ENCODE measurements around the gene GTF3C1. TPM values are rescaled to one million over a fixed set of nuclear protein-coding genes. Genes with fewer than 3 reads are reported as not detected.
"Not testable (repeated sequence)": the region's sequence is repeated elsewhere in the genome, so short reads cannot be mapped to it uniquely, and the experiment has no call there.

Gene GTF3C1
- total and polyA plus RNA-seq, 8 donors, result 61.5 to 111 (median 97.7) TPM

GRCh38 chr16:27460663-27461482 is 88.8 kb downstream of the GTF3C1 start:
- H3K4me1 ChIP-seq, result peaks cover 0 to 18% of the 10 kb centered on the region in 2 donors
- peak overlapping the region in 1 of 2 donors; percentile 13 for H3K27ac ChIP-seq
- no peaks in the 10 kb centered on the region for H3K9me3 ChIP-seq
- TF ChIP-seq, protein P1, sequence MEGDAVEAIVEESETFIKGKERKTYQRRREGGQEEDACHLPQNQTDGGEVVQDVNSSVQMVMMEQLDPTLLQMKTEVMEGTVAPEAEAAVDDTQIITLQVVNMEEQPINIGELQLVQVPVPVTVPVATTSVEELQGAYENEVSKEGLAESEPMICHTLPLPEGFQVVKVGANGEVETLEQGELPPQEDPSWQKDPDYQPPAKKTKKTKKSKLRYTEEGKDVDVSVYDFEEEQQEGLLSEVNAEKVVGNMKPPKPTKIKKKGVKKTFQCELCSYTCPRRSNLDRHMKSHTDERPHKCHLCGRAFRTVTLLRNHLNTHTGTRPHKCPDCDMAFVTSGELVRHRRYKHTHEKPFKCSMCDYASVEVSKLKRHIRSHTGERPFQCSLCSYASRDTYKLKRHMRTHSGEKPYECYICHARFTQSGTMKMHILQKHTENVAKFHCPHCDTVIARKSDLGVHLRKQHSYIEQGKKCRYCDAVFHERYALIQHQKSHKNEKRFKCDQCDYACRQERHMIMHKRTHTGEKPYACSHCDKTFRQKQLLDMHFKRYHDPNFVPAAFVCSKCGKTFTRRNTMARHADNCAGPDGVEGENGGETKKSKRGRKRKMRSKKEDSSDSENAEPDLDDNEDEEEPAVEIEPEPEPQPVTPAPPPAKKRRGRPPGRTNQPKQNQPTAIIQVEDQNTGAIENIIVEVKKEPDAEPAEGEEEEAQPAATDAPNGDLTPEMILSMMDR (IDR thresholded peaks at IDR 0.05), result no peak
- no peak for DNase-seq
- H3K27me3 ChIP-seq, result no peaks in the 10 kb centered on the region
- H3K4me3 ChIP-seq, result no peak overlapping the region
- intact Hi-C loops (cut with DNase I), result no loop called here
- peaks cover 0 to 67% of the 10 kb centered on the region in 2 donors for H3K36me3 ChIP-seq
- no peak for ATAC-seq

- intact Hi-C loops (cut with DNase I), result no loop called here
- ATAC-seq (no peak), DNase-seq (no peak)
- H3K27me3 ChIP-seq, result no peaks in the 10 kb centered on the region
- H3K9me3 ChIP-seq, result no peaks in the 10 kb centered on the region
- H3K4me1 ChIP-seq, result peaks cover 0 to 24% of the 10 kb centered on the region in 2 donors
- no peak overlapping the region for H3K27ac ChIP-seq
- no peak overlapping the region for H3K4me3 ChIP-seq
- TF ChIP-seq, protein P1 (IDR thresholded peaks at IDR 0.05), result no peak
- peaks cover 0 to 61% of the 10 kb centered on the region in 2 donors for H3K36me3 ChIP-seq
These were observed 89.5 kb downstream of the GTF3C1 start for GRCh38 chr16:27460213-27460612.

GRCh38 chr16:27458987-27459688 is 90.6 kb downstream of the GTF3C1 start:
- H3K4me1 ChIP-seq, result peaks cover 0 to 24% of the 10 kb centered on the region in 2 donors
- H3K4me3 ChIP-seq, result no peak overlapping the region
- H3K9me3 ChIP-seq, result no peaks in the 10 kb centered on the region
- H3K27ac ChIP-seq, result no peak overlapping the region
- intact Hi-C loops (cut with DNase I), result loop anchor here in 1 of 2 donors (10.0 kb wide), 1 partner anchor 274 kb away; no protein-coding TSS in a partner anchor
- ATAC-seq (no peak), DNase-seq (no peak)
- H3K27me3 ChIP-seq, result no peaks in the 10 kb centered on the region
- TF ChIP-seq, protein P1 (IDR thresholded peaks at IDR 0.05), result no peak
- peaks cover 0 to 50% of the 10 kb centered on the region in 2 donors for H3K36me3 ChIP-seq

DNA sequence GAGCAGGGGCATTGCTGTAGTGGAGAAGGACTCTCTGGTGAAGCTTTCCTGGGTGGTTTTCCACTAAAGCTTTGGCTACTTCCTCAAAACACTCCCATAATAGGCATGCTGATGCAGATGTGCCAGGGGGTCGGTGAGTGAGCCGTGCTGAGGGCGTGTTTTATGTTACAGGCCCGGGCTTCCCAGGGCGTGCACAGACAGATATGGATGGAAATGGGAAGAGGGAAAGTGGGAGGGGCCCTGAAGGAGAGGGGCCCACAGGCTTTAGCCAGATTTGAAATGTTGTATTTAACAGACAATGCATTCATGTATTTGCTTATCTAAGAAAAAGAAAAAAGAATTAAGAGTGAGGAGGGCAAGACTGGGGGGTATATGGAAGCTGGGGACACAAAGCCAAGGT is 91.5 kb downstream of the GTF3C1 start:
- Histone ChIP-seq H3K9me3 (no peaks in the 10 kb centered on the region), H3K27me3 (no peaks in the 10 kb centered on the region), H3K36me3 (peaks cover 0 to 41% of the 10 kb centered on the region in 2 donors), H3K4me3 (no peak overlapping the region), H3K27ac (no peak overlapping the region), H3K4me1 (peaks cover 0 to 24% of the 10 kb centered on the region in 2 donors)
- intact Hi-C loops (cut with DNase I), result loop anchor here in 1 of 2 donors (10.0 kb wide), 1 partner anchor 273 kb away; no protein-coding TSS in a partner anchor
- DNase-seq (no peak), ATAC-seq (no peak)
- TF ChIP-seq, protein P1 (IDR thresholded peaks at IDR 0.05), result no peak

GRCh38 chr16:27457605-27457900 is 92.2 kb downstream of the GTF3C1 start:
- Histone ChIP-seq H3K36me3 (peaks cover 0 to 34% of the 10 kb centered on the region in 2 donors), H3K4me1 (peaks cover 0 to 24% of the 10 kb centered on the region in 2 donors)
- DNase-seq, H3K27ac ChIP-seq, H3K9me3 ChIP-seq, H3K27me3 ChIP-seq, ATAC-seq, H3K4me3 ChIP-seq: not testable (repeated sequence)
- intact Hi-C loops (cut with DNase I), result loop anchor here in 1 of 2 donors (10.0 kb wide), 1 partner anchor 273 kb away; no protein-coding TSS in a partner anchor
